A673 (cell line): Measurements from ENCODE around the gene ENTPD6. TPM values are rescaled to one million over a fixed set of nuclear protein-coding genes. Genes with fewer than 3 reads are reported as not detected.

ENCODE experiments used
- BruUV-seq: library from RNA; stranded (reverse); fragments of 400-500 nt; replicated peaks from 2 replicates; lab custom pipeline; 2021; lab: Mats Ljungman, UMichigan
- CTCF ChIA-PET: fragments of 300-600 bp; sonication (Branson Sonifier 250); formaldehyde crosslinking; loops from one replicate; lab custom pipeline; 2022; ENCODE audit warnings: antibody characterized with exemption; lab: Charles Lee
- POLR2A ChIA-PET: fragments of 300-600 bp; sonication (Branson Sonifier 250); formaldehyde crosslinking; loops from one replicate; lab custom pipeline; 2022; ENCODE audit warnings: antibody characterized with exemption; ENCODE audit not compliant: low non-redundant PET; lab: Charles Lee
- DNase-seq: peaks from one replicate; pipeline ENCODE4 v3.0.0-alpha.2; 2015; ENCODE audit warnings: low spot score
- H3K27ac ChIP-seq: fragments of 200-600 bp; sonication (generic); 2 replicates; pipeline ENCODE4 v1.5.1; 2016; ENCODE audit warnings: mixed run types, low read depth, mild to moderate bottlenecking, mixed read lengths, antibody characterized with exemption, low read length; ENCODE audit not compliant: poor library complexity, severe bottlenecking
- H3K27me3 ChIP-seq: fragments of 200-600 bp; sonication (generic); replicated peaks from 2 replicates; pipeline ENCODE4 v1.6.1; 2017; ENCODE audit warnings: mixed run types, low read depth, mild to moderate bottlenecking, mixed read lengths, antibody characterized with exemption, low read length; ENCODE audit not compliant: insufficient read depth, poor library complexity
- H3K36me3 ChIP-seq: fragments of 200-600 bp; sonication (generic); 2 replicates; pipeline ENCODE4 v1.6.1; 2016; ENCODE audit warnings: mixed run types, mild to moderate bottlenecking, mixed read lengths, antibody characterized with exemption, low read length; ENCODE audit not compliant: insufficient read depth, poor library complexity, severe bottlenecking
- H3K4me1 ChIP-seq: fragments of 200-600 bp; sonication (generic); 2 replicates; pipeline ENCODE4 v1.6.1; 2017; ENCODE audit warnings: mixed run types, mild to moderate bottlenecking, mixed read lengths, antibody characterized with exemption, low read length; ENCODE audit not compliant: insufficient read depth, poor library complexity, severe bottlenecking
- H3K4me3 ChIP-seq: fragments of 200-600 bp; sonication (generic); 2 replicates; pipeline ENCODE4 v1.5.1; 2016; ENCODE audit warnings: low read depth, mixed run types, mild to moderate bottlenecking, mixed read lengths, low read length; ENCODE audit not compliant: poor library complexity, severe bottlenecking
- H3K9me3 ChIP-seq: fragments of 200-600 bp; sonication (generic); 2 replicates; pipeline ENCODE4 v1.6.1; 2016; ENCODE audit warnings: mixed run types, low read depth, mild to moderate bottlenecking, mixed read lengths, antibody characterized with exemption, low read length; ENCODE audit not compliant: poor library complexity, severe bottlenecking
- CTCF ChIP-seq: fragments of 300-800, 200-600 bp; sonication (generic); conservative IDR thresholded peaks from 2 replicates; pipeline ENCODE4 v1.5.1; 2017; ENCODE audit warnings: low read depth, mild to moderate bottlenecking, antibody characterized with exemption, low read length, moderate library complexity, mixed read lengths
- EZH2 ChIP-seq: fragments of 200-600 bp; sonication (generic); IDR thresholded peaks from 2 replicates; pipeline ENCODE4 v1.6.1; 2017; ENCODE audit warnings: borderline replicate concordance, low read depth, mild to moderate bottlenecking, mixed read lengths, antibody characterized with exemption, low read length; ENCODE audit not compliant: poor library complexity, severe bottlenecking
- intact Hi-C: fragments of 100-400 bp; cut with micrococcal nuclease; formaldehyde crosslinking; loops from one replicate; pipeline ENCODE4 v1.10.0; 2022; ENCODE audit not compliant: unreplicated experiment
- total RNA-seq: library from RNA; stranded (reverse); gene quantifications from 2 replicates; pipeline ENCODE4 v1.2.3, GENCODE V29; 2021

ENTPD6 gene
- total RNA-seq, 1 experiment from 2014 or later = 50.2 TPM

- no peaks in the 10 kb centered on the region for H3K27me3 ChIP-seq
- H3K4me3 ChIP-seq = no peak overlapping the region
- ChIA-PET CTCF (no interaction called here), POLR2A (no interaction called here)
- TF ChIP-seq CTCF (no peak), EZH2 (no peak)
- H3K4me1 ChIP-seq = peaks cover 4% of the 10 kb centered on the region
- H3K9me3 ChIP-seq = no peaks in the 10 kb centered on the region
- no TSS peak for BruUV-seq
- DNase-seq = no peak
- intact Hi-C loops = no loop called here
- H3K36me3 ChIP-seq = no peaks in the 10 kb centered on the region
- no peak overlapping the region for H3K27ac ChIP-seq
Measured at GRCh38 chr20:25243416-25243979, 48.0 kb downstream of the ENTPD6 start.

GRCh38 chr20:25244976-25245375 is 49.5 kb downstream of the ENTPD6 start:
- ChIA-PET POLR2A (no interaction called here), CTCF (no interaction called here)
- no TSS peak for BruUV-seq
- H3K27ac ChIP-seq = no peak overlapping the region
- H3K4me1 ChIP-seq = peaks cover under 1% of the 10 kb centered on the region
- H3K36me3 ChIP-seq = no peaks in the 10 kb centered on the region
- intact Hi-C loops = loop anchor here (5.0 kb wide), 1 partner anchor 168 kb away; no protein-coding TSS in a partner anchor
- no peak for DNase-seq
- no peak overlapping the region for H3K4me3 ChIP-seq
- TF ChIP-seq CTCF (no peak), EZH2 (no peak)
- no peaks in the 10 kb centered on the region for H3K9me3 ChIP-seq
- H3K27me3 ChIP-seq = no peaks in the 10 kb centered on the region

GRCh38 chr20:25245461-25245860 is 49.9 kb downstream of the ENTPD6 start:
- Histone ChIP-seq H3K27ac (no peak overlapping the region), H3K4me1 (peaks cover 6% of the 10 kb centered on the region), H3K9me3 (no peaks in the 10 kb centered on the region), H3K4me3 (no peak overlapping the region), H3K27me3 (no peaks in the 10 kb centered on the region), H3K36me3 (no peaks in the 10 kb centered on the region)
- ChIA-PET CTCF (no interaction called here), POLR2A (interaction anchor here (0.5 kb wide), 1 partner anchor 14 kb away, joined by 4 read pairs; no protein-coding TSS in a partner anchor)
- BruUV-seq = no TSS peak
- DNase-seq = no peak
- TF ChIP-seq EZH2 (no peak), CTCF (no peak)
- intact Hi-C loops = loop anchor here (5.0 kb wide), 1 partner anchor 168 kb away; no protein-coding TSS in a partner anchor
